K562 (cell line): Measurements from ENCODE around the gene ATP9A. TPM values are rescaled to one million over a fixed set of nuclear protein-coding genes. Genes with fewer than 3 reads are reported as not detected.

Experiments
- ATAC-seq: fragments of 200-7000 bp; cut with Tn5 transposase; 3 replicates; pipeline ENCODE4 v1.9.1; 2020; ENCODE audit warnings: moderate library complexity
- BruUV-seq: library from RNA; stranded (reverse); fragments of 400-500 nt; replicated peaks from 2 replicates; lab custom pipeline; 2021; lab: Mats Ljungman, UMichigan
- CTCF ChIA-PET: fragments of 300-600 bp; formaldehyde crosslinking; extraction: SDS; loops from one replicate; lab custom pipeline; 2021; ENCODE audit warnings: low intra/inter-chr PET ratio; lab: Yijun Ruan, JAX
- POLR2A ChIA-PET: fragments of 300-600, 350-650 bp; sonication (Branson Sonifier 250); formaldehyde crosslinking; extraction: SDS; loops from one replicate; lab custom pipeline; 2021; ENCODE audit warnings: antibody characterized with exemption, inconsistent platforms; lab: Yijun Ruan, JAX
- DNase-seq, 4 experiments: peaks; one replicate each; pipeline versions ENCODE4 v3.0.0 to v3.0.0-alpha.2; 2011 to 2018; ENCODE audit warnings: low spot score in 3 of 4, mixed read lengths in 3 of 4; ENCODE audit errors: extremely low read depth in 1 of 4
- FAIRE-seq: peaks from 2 replicates; lab custom pipeline; 2011; peaks lifted over from hg19 to GRCh38; lab: Jason Lieb, UNC
- H2AFZ ChIP-seq: 2 replicates; pipeline ENCODE4 v1.6.0; 2011; ENCODE audit warnings: low read depth, low read length, control low read depth, inconsistent platforms
- H3K27ac ChIP-seq: fragments of 200-600 bp; 3 replicates; pipeline ENCODE4 v1.8.0; 2011; ENCODE audit warnings: low read depth, mild to moderate bottlenecking, control low read depth, inconsistent platforms, low read length, moderate library complexity, mixed read lengths; ENCODE audit errors: extremely low read depth
- H3K27me3 ChIP-seq, 2 experiments: fragments of 300-600 bp in 1 of 2; 2 replicates in 1 of 2; 3 replicates in 1 of 2; pipeline versions ENCODE4 v1.6.0 to v1.8.0; 2011; ENCODE audit warnings: inconsistent platforms in 2 of 2, low read length in 2 of 2, mild to moderate bottlenecking in 1 of 2, mixed read lengths in 1 of 2, moderate library complexity in 1 of 2; ENCODE audit not compliant: control insufficient read depth in 2 of 2, insufficient read depth in 2 of 2
- H3K36me3 ChIP-seq: fragments of 300-600 bp; 3 replicates; pipeline ENCODE4 v1.8.0; 2011; ENCODE audit warnings: mild to moderate bottlenecking, low read length, inconsistent platforms; ENCODE audit not compliant: control insufficient read depth, insufficient read depth
- H3K4me1 ChIP-seq, 2 experiments: fragments of 200-600 bp in 1 of 2; replicated peaks in 1 of 2; 2 replicates in 1 of 2; 3 replicates in 1 of 2; pipeline versions ENCODE4 v1.5.1 to v1.8.0; 2011; ENCODE audit warnings: inconsistent platforms in 2 of 2, low read length in 2 of 2, mild to moderate bottlenecking in 1 of 2, mixed read lengths in 1 of 2, moderate library complexity in 1 of 2; ENCODE audit not compliant: control insufficient read depth in 2 of 2, insufficient read depth in 2 of 2
- H3K4me2 ChIP-seq: 2 replicates; pipeline ENCODE4 v1.6.1; 2011; ENCODE audit warnings: low read length, control low read depth, inconsistent platforms, mixed read lengths; ENCODE audit not compliant: insufficient read depth
- H3K4me3 ChIP-seq: fragments of 200-600 bp; sonication (generic), shearing (Covaris generic); 2 replicates; pipeline ENCODE4 v1.5.1; 2016; ENCODE audit warnings: control low read depth, inconsistent platforms
- H3K79me2 ChIP-seq: fragments of 200-600 bp; 3 replicates; pipeline ENCODE4 v1.8.0; 2011; ENCODE audit warnings: low read length, inconsistent platforms; ENCODE audit not compliant: control insufficient read depth, insufficient read depth
- H3K9ac ChIP-seq, 2 experiments: 2 replicates each; pipeline versions ENCODE4 v1.6.0 to v1.6.1; 2011; ENCODE audit warnings: low read depth in 2 of 2, low read length in 2 of 2, control low read depth in 1 of 2, inconsistent platforms in 1 of 2, mild to moderate bottlenecking in 1 of 2, mixed read lengths in 1 of 2; ENCODE audit not compliant: insufficient read depth in 1 of 2
- H3K9me1 ChIP-seq: one replicate; pipeline ENCODE4 v1.6.0; 2011; ENCODE audit warnings: inconsistent platforms, mild to moderate bottlenecking, low read length, moderate library complexity; ENCODE audit not compliant: control insufficient read depth, insufficient read depth
- H3K9me3 ChIP-seq: replicated peaks from 2 replicates; pipeline ENCODE4 v1.5.1; 2011; ENCODE audit warnings: low read depth, low read length, inconsistent platforms; ENCODE audit not compliant: control insufficient read depth, insufficient read depth
- H4K20me1 ChIP-seq: replicated peaks from 2 replicates; pipeline ENCODE4 v1.6.1; 2011; ENCODE audit warnings: low read length, inconsistent platforms, mixed read lengths; ENCODE audit not compliant: control insufficient read depth, insufficient read depth
- JUND ChIP-seq, 2 experiments: IDR thresholded peaks; 2 replicates in 1 of 2; 3 replicates in 1 of 2; pipeline ENCODE4 v1.6.1; 2011; ENCODE audit warnings: borderline replicate concordance in 2 of 2, low read depth in 2 of 2, low read length in 2 of 2, improper control_type of control experiment in 1 of 2, missing biosample characterization in 1 of 2, missing genetic modification characterization in 1 of 2, missing genetic modification reagents in 1 of 2
- KLF10 ChIP-seq: fragments of 250-450 bp; sonication (Bioruptor Pico); IDR thresholded peaks from 2 replicates; pipeline ENCODE4 v1.6.1; 2021; ENCODE audit warnings: matching md5 sums
- RBM25 ChIP-seq: fragments of 200-400 bp; formaldehyde crosslinking; IDR thresholded peaks from 2 replicates; pipeline ENCODE4 v1.6.1; 2018; ENCODE audit warnings: low read length, low read depth, moderate library complexity; ENCODE audit not compliant: severe bottlenecking
- TARDBP ChIP-seq: fragments of 450-650 bp; IDR thresholded peaks from 2 replicates; pipeline ENCODE4 v1.6.1; 2016
- WGBS: fragments of 100-300 bp; shearing (Covaris generic); methylation state at CpG from one replicate; pipeline ENCODE4 v1.1.6; 2016; ENCODE audit warnings: low coverage, mixed read lengths; ENCODE audit not compliant: insufficient coverage; ENCODE audit errors: missing lambda C conversion rate; 5-methylcytosine and 5-hydroxymethylcytosine counted together
- in situ Hi-C: fragments of 300-500 bp; cut with MboI; formaldehyde crosslinking; loops from 4 replicates; pipeline ENCODE4 v1.15.0; 2018; ENCODE audit warnings: inconsistent platforms, mixed read lengths
- intact Hi-C: fragments of 100-400 bp; cut with micrococcal nuclease; formaldehyde crosslinking; loops from 2 replicates; pipeline ENCODE4 v1.14.2; 2022
- polyA plus RNA-seq, 8 experiments: library from polyadenylated mRNA; depleted of rRNA in 4 of 8; stranded (reverse) in 5 of 8; unstranded in 3 of 8; fragments of >200 nt; fragmentation: Nextera tagmentation in 2 of 8; fragmentation: Illumina TruSeq in 1 of 8; extraction: Ambion mirVana in 2 of 8; extraction: Trizol in 1 of 8; gene quantifications; 2 replicates each; pipeline versions ENCODE4 v1.2.1 to v1.2.3, GENCODE V29; 2011 to 2014; ENCODE audit warnings: inconsistent platforms in 1 of 8, missing spikeins in 1 of 8
- total RNA-seq, 7 experiments: library from RNA; depleted of rRNA in 6 of 7; stranded (reverse); fragments of >200 nt in 6 of 7; fragmentation: Illumina TruSeq in 2 of 7; extraction: Trizol in 2 of 7; gene quantifications; 2 replicates each; pipeline versions ENCODE4 v1.2.1 to v1.2.3, GENCODE V29; 2011 to 2021; ENCODE audit warnings: low replicate concordance in 1 of 7

ATP9A gene
- total and polyA plus RNA-seq, 9 of the 15 experiments (the other 6 are each of a cell fraction or from before 2014, with no cell fraction given) = 0.18 to 0.62 (median 0.29) TPM

DNA sequence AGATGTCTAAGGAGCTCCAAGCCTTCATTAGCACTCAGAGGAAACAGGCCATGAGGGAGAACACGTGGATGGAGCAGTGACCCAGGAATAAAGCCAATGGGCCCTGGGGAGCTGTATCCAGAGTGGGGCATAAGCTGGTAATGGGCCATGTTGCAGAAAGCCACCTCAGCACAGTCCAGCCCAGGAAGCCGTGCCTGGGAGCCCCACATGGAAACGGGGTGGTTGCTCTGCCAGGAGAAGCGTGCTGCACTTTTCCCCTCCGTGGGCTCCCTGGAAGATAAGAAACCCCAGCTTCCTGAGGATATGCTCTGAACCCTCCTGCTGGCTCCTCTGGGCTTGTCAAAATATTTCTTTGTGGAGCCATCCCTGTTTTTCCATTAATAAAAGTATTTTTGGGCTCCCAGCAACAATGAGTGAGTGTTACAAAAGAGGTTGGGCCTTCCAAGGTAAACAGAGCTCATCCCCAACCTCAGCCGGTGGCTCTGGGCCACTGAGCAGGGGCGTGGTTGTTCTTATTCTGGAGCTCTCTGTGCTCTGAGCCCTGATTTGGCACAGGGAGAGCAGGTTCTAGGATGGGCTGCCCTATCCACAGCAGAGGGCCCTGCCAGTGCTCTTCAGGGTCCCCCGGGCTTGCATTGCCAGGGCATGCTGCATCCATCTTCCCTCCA, 194.5 kb downstream of the ATP9A start:
- FAIRE-seq = no peak
- ATAC-seq = no peak

DNA sequence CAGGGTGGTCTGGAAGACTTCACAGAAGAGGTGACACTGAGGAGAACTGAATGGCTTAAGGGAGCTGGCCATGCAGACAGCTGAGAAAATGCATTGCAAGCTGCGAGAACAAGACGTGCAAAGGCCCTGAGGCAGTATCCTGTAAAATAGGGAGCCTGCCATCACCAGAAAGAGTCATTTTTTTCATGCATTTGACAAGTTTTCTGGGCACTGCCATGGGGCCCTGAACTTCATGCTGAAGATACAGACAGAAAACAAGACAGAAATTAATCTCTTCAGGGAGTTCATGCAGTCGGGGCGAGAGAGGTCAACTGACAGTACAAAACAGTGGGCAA, 196.8 kb downstream of the ATP9A start:
- H3K27ac ChIP-seq = no peak overlapping the region
- no peak for FAIRE-seq
- H3K9ac ChIP-seq = no peak overlapping the region
- H4K20me1 ChIP-seq = no peaks in the 10 kb centered on the region
- POLR2A ChIA-PET = no interaction called here
- no peaks in the 10 kb centered on the region; a peak in 1 of 5 replicates for H3K27me3 ChIP-seq
- ATAC-seq = no peak
- CTCF ChIA-PET = no interaction called here
- no peak overlapping the region for H2AFZ ChIP-seq
- H3K4me1 ChIP-seq = peaks cover 0 to 8% of the 10 kb centered on the region in 2 experiments; a peak in 3 of 5 replicates
- H3K4me3 ChIP-seq = no peak overlapping the region
- TF ChIP-seq KLF10 (CRISPR knock-in tag) (no peak), RBM25 (peak; percentile 74), JUND (IDR thresholded peaks at IDR 0.05; ENCODE audit: borderline replicate concordance, low read depth, low read length) (no peak), JUND (tag; IDR thresholded peaks at IDR 0.05; ENCODE audit: borderline replicate concordance, low read depth, low read length) (no peak)
- TF ChIP-seq, all 486 proteins: peak for 1
- Histone ChIP-seq H3K9me1 (no peaks in the 10 kb centered on the region), H3K79me2 (no peaks in the 10 kb centered on the region), H3K4me2 (no peak overlapping the region), H3K36me3 (no peaks in the 10 kb centered on the region), H3K9me3 (no peaks in the 10 kb centered on the region; the same call in 1 of the 2 replicates)
- BruUV-seq = no TSS peak
- intact Hi-C loops = no loop called here
- 47% methylated on average over 4 of the region's 4 CpGs for WGBS
- in situ Hi-C loops = no loop called here
- DNase-seq = no peak

More for the DNA sequence above, 194.5 kb downstream of the ATP9A start:
- no peaks in the 10 kb centered on the region for H3K79me2 ChIP-seq
- no peak overlapping the region for H3K9ac ChIP-seq
- no peak overlapping the region for H3K4me3 ChIP-seq
- H3K36me3 ChIP-seq = no peaks in the 10 kb centered on the region
- DNase-seq = no peak
- ChIA-PET CTCF (no interaction called here), POLR2A (no interaction called here)
- in situ Hi-C loops (no loop called here), intact Hi-C loops (no loop called here)
- no peaks in the 10 kb centered on the region for H3K9me1 ChIP-seq
- no peaks in the 10 kb centered on the region for H4K20me1 ChIP-seq
- H2AFZ ChIP-seq = peak overlapping the region; percentile 48
- 33% methylated on average over 8 of the region's 8 CpGs for WGBS
- no peak overlapping the region for H3K27ac ChIP-seq
- BruUV-seq = no TSS peak
- H3K4me2 ChIP-seq = no peak overlapping the region
- no peak for TF ChIP-seq TARDBP
- H3K4me1 ChIP-seq = peaks cover 0 to 8% of the 10 kb centered on the region in 2 experiments; a peak in 4 of 5 replicates
- no peaks in the 10 kb centered on the region; the same call in 1 of the 2 replicates for H3K9me3 ChIP-seq
- H3K27me3 ChIP-seq = no peaks in the 10 kb centered on the region; a peak in 1 of 5 replicates
